Lower lobe of right lung (tissue), 2 donors: Measurements from ENCODE around the gene KANTR. TPM values are rescaled to one million over a fixed set of nuclear protein-coding genes. Genes with fewer than 3 reads are reported as not detected.

Experiments
- ATAC-seq, 2 donors: fragments of 200-7000 bp; cut with Tn5 transposase; one replicate each; pipeline ENCODE4 v1.9.1; 2020 to 2022; ENCODE audit warnings: mild to moderate bottlenecking in 2 of 2, moderate library complexity in 2 of 2
- DNase-seq: peaks from one replicate; pipeline ENCODE4 v3.0.0-alpha.2; 2020
- H3K27ac ChIP-seq: fragments of 200-600 bp; one replicate; pipeline ENCODE4 v1.8.0; 2022
- H3K27me3 ChIP-seq: fragments of 200-600 bp; one replicate; pipeline ENCODE4 v1.8.0; 2022; ENCODE audit warnings: low read depth
- H3K36me3 ChIP-seq: fragments of 200-600 bp; one replicate; pipeline ENCODE4 v1.8.0; 2022; ENCODE audit warnings: mild to moderate bottlenecking
- H3K4me1 ChIP-seq: fragments of 200-600 bp; one replicate; pipeline ENCODE4 v1.8.0; 2022
- H3K4me3 ChIP-seq: fragments of 200-600 bp; one replicate; pipeline ENCODE4 v1.8.0; 2022; ENCODE audit warnings: mild to moderate bottlenecking
- H3K9me3 ChIP-seq: fragments of 200-600 bp; one replicate; pipeline ENCODE4 v1.8.0; 2022
- intact Hi-C: fragments of 100-400 bp; cut with DNase I; formaldehyde crosslinking; loops from one replicate; pipeline ENCODE4 v1.11.0; 2022
- total RNA-seq: library from RNA; stranded (reverse); fragmentation: NEBNext Ultra II Directional; extraction: Animal tissue kit (Norgen Biotek cat#: 25700); gene quantifications from one replicate; pipeline ENCODE4 v1.2.1, GENCODE V29; 2021
- TF ChIP-seq, protein P1 (sequence below): fragments of 200-600 bp; IDR thresholded peaks from one replicate; pipeline ENCODE4 v1.8.0; 2022; ENCODE audit warnings: antibody characterized with exemption, mild to moderate bottlenecking
- donor health status: DM: no; HTN: yes; CAD: no; lungs with severe emphysema.

The KANTR gene
- total RNA-seq, 1 donor from 2014 or later = 14.8 TPM

DNA sequence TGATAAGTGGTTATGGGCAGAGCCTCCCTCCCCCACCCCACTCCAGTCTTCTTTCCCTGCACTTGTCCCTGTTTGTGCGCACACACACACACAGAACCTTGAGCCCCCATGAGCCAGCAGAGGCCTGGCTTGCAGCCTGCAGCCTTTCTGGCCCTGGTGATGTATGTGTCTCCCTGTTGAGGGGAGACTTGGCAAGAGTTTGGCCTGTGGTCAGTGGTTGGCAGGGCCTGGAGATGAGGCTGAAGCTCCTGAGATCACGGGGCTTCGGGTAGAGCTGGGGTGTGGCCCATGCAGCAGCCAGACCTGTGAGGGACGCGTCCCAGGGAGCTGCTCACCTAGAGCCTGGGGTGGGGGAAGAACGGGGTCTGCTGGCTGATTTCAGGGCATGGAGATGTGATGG is 43.1 kb upstream of the KANTR start:
- no peak for DNase-seq
- intact Hi-C loops = no loop called here
- TF ChIP-seq, protein P1, sequence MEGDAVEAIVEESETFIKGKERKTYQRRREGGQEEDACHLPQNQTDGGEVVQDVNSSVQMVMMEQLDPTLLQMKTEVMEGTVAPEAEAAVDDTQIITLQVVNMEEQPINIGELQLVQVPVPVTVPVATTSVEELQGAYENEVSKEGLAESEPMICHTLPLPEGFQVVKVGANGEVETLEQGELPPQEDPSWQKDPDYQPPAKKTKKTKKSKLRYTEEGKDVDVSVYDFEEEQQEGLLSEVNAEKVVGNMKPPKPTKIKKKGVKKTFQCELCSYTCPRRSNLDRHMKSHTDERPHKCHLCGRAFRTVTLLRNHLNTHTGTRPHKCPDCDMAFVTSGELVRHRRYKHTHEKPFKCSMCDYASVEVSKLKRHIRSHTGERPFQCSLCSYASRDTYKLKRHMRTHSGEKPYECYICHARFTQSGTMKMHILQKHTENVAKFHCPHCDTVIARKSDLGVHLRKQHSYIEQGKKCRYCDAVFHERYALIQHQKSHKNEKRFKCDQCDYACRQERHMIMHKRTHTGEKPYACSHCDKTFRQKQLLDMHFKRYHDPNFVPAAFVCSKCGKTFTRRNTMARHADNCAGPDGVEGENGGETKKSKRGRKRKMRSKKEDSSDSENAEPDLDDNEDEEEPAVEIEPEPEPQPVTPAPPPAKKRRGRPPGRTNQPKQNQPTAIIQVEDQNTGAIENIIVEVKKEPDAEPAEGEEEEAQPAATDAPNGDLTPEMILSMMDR = no peak
- ATAC-seq = no peak
- Histone ChIP-seq H3K9me3 (no peaks in the 10 kb centered on the region), H3K36me3 (no peaks in the 10 kb centered on the region), H3K27me3 (no peaks in the 10 kb centered on the region), H3K4me3 (no peak overlapping the region), H3K4me1 (no peaks in the 10 kb centered on the region), H3K27ac (no peak overlapping the region)

DNA sequence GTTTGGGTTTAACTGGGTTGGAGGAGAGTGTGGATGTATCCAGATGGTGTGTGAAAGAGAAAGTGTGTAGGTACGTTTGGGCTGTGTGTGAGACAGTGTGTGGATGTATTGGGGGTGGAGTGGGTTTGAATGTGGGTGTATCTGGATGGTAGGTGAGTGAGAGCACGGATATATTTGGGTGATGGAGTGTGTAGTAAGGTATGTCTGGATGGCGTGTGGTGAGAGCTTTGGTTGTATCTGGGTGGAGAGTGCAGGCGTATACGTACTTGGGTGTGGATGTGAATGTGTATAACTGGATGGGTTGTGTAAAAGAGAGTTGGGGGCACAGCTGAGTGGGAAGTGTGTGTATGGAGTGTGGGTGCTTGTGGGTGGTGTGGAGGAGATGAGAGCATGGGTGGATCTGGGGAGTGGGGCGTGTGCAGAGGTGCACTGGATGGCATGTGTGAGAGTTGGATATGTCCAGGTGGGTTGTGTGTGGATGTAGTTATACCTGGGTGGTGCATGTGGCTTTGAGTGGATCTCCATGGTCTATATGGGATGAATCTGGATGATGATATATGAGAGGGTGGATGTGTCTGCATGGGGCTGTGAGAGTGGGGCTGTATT is 38.6 kb upstream of the KANTR start:
- no peaks in the 10 kb centered on the region for H3K9me3 ChIP-seq
- no peaks in the 10 kb centered on the region for H3K36me3 ChIP-seq
- intact Hi-C loops = no loop called here
- H3K27me3 ChIP-seq = no peaks in the 10 kb centered on the region
- H3K27ac ChIP-seq = no peak overlapping the region
- H3K4me1 ChIP-seq = no peaks in the 10 kb centered on the region
- TF ChIP-seq, protein P1 = no peak
- no peak overlapping the region for H3K4me3 ChIP-seq
- DNase-seq (no peak), ATAC-seq (no peak)

DNA sequence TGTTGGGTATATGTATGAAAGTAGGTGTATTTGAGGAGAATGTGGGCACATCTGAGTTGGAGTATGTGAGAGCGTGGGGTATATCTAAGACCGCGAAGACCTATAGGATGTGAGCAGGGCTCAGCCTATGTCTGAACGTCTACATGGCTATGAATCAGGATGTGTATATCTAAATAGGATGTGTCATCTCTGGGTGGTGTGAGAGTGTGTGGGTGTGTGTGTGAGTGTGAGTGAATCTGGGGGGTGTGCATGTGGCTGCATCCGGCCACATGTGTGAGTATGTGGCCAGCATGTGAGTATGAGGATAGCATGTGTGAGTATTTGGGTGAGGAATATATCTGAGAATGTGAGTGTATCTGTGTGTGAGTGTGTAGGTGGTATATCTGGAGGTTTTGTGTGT is 37.6 kb upstream of the KANTR start:
- no peaks in the 10 kb centered on the region for H3K27me3 ChIP-seq
- no peak overlapping the region for H3K4me3 ChIP-seq
- intact Hi-C loops = no loop called here
- H3K36me3 ChIP-seq = no peaks in the 10 kb centered on the region
- no peaks in the 10 kb centered on the region for H3K9me3 ChIP-seq
- TF ChIP-seq, protein P1 = no peak
- ATAC-seq = no peak
- H3K27ac ChIP-seq = no peak overlapping the region
- DNase-seq = no peak
- H3K4me1 ChIP-seq = no peaks in the 10 kb centered on the region

DNA sequence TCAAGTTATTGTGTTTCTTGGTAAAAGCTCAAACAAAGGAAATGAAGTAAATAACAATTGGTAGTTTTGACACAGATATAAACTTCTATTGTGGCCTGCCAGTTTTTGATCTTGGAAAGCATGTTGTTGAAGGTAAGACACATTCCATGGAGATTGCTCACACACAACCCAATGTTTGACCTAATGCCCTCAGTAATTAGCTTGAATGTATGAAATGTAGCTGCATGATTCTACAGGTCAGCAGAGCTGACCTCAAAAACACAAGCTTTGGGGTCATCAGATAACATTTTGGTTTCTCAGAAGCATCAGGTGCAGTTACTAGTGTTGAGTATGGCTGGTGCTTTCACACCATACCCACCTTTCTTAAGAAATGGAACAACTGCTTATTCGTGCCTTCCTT is 28.8 kb upstream of the KANTR start:
- Histone ChIP-seq H3K27ac (no peak overlapping the region), H3K27me3 (no peaks in the 10 kb centered on the region), H3K9me3 (no peaks in the 10 kb centered on the region), H3K4me1 (no peaks in the 10 kb centered on the region), H3K36me3 (no peaks in the 10 kb centered on the region), H3K4me3 (no peak overlapping the region)
- TF ChIP-seq, protein P1 = no peak
- intact Hi-C loops = no loop called here
- ATAC-seq = no peak
- DNase-seq = no peak

DNA sequence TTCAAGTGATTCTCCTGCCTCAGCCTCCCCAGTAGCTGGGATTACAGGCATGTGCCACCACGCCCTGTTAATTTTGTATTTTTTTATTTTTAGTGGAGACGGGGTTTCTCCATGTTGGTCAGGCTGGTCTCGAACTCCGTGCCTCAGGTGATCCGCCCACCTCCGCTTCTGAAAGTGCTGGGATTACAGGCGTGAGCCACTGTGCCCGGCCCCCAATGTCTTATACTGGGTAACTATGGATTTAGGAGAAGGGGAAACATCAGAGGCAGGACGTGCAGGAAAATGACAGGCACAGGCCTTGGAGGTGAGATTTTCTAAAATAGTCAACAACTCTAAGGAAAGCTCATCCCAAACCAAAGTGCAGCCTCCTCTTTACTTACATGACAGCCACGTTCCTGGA is 22.9 kb upstream of the KANTR start:
- ATAC-seq = no peak
- TF ChIP-seq, protein P1 = no peak
- intact Hi-C loops = no loop called here
- DNase-seq = no peak
- no peaks in the 10 kb centered on the region for H3K36me3 ChIP-seq
- no peak overlapping the region for H3K4me3 ChIP-seq
- H3K27me3 ChIP-seq = no peaks in the 10 kb centered on the region
- H3K27ac ChIP-seq = no peak overlapping the region
- no peaks in the 10 kb centered on the region for H3K4me1 ChIP-seq
- no peaks in the 10 kb centered on the region for H3K9me3 ChIP-seq
